Measurements from ENCODE around the gene RERGL.

Gene RERGL

GRCh38 chr12:18079541-18080246 lies 10.3 kb downstream of the RERGL start (continued):
- TF ChIP-seq TSHZ2 (CRISPR knock-in tag; IDR thresholded peaks at IDR 0.05) (no peak), ZNF70 (CRISPR knock-in tag; IDR thresholded peaks at IDR 0.05) (no peak), ESRRG (CRISPR knock-in tag; IDR thresholded peaks at IDR 0.05) (no peak), TOX (CRISPR knock-in tag; IDR thresholded peaks at IDR 0.05; ENCODE audit: borderline replicate concordance) (no peak), BACH2 (CRISPR knock-in tag; IDR thresholded peaks at IDR 0.05; ENCODE audit: borderline replicate concordance) (no peak), ZFP30 (CRISPR knock-in tag; IDR thresholded peaks at IDR 0.05) (no peak)

GRCh38 chr12:18074001-18074400 lies 16.0 kb downstream of the RERGL start:
- ATAC-seq, result no peak
- no peak for TF ChIP-seq POU6F1 (CRISPR knock-in tag; IDR thresholded peaks at IDR 0.05; ENCODE audit: borderline replicate concordance, low read depth)
- no peak for TF ChIP-seq ZC3H10 (CRISPR knock-in tag; IDR thresholded peaks at IDR 0.05)
- no peak for TF ChIP-seq RARB (CRISPR knock-in tag; IDR thresholded peaks at IDR 0.05)
- no peak for TF ChIP-seq TSHZ2 (CRISPR knock-in tag; IDR thresholded peaks at IDR 0.05)
- no peak for TF ChIP-seq ISL1 (CRISPR knock-in tag; IDR thresholded peaks at IDR 0.05)
- TF ChIP-seq CSRNP3 (CRISPR knock-in tag; IDR thresholded peaks at IDR 0.05), result no peak
- TF ChIP-seq OSR1 (CRISPR knock-in tag; IDR thresholded peaks at IDR 0.05), result no peak
- no peak for TF ChIP-seq CSDC2 (CRISPR knock-in tag; IDR thresholded peaks at IDR 0.05)
- TF ChIP-seq PPARA (CRISPR knock-in tag; IDR thresholded peaks at IDR 0.05; ENCODE audit: borderline replicate concordance), result no peak
- no peak for TF ChIP-seq ZNF8 (CRISPR knock-in tag; IDR thresholded peaks at IDR 0.05)
- TF ChIP-seq SNAI2 (CRISPR knock-in tag; IDR thresholded peaks at IDR 0.05), result no peak
- TF ChIP-seq PATZ1 (CRISPR knock-in tag; IDR thresholded peaks at IDR 0.05; ENCODE audit: borderline replicate concordance), result no peak
- no peak for TF ChIP-seq CREB5 (CRISPR knock-in tag; IDR thresholded peaks at IDR 0.05; ENCODE audit: low read depth)
- no peak for TF ChIP-seq ZFP3 (CRISPR knock-in tag; IDR thresholded peaks at IDR 0.05)
- TF ChIP-seq BACH2 (CRISPR knock-in tag; IDR thresholded peaks at IDR 0.05; ENCODE audit: borderline replicate concordance), result no peak
- TF ChIP-seq ARNTL (CRISPR knock-in tag; IDR thresholded peaks at IDR 0.05; ENCODE audit: borderline replicate concordance, low read depth), result no peak
- no peak for TF ChIP-seq ESRRG (CRISPR knock-in tag; IDR thresholded peaks at IDR 0.05)
- TF ChIP-seq TOX (CRISPR knock-in tag; IDR thresholded peaks at IDR 0.05; ENCODE audit: borderline replicate concordance), result no peak
- TF ChIP-seq GLIS3 (CRISPR knock-in tag; IDR thresholded peaks at IDR 0.05), result no peak

All from SK-N-SH treated with all-trans-retinoic acid at 6 μM for 48 hours (cell line).